HEK293T (cell line): Measurements from ENCODE around the gene PRKRIP1.

Experiments
- ARNT ChIP-seq: fragments of 450-650 bp; IDR thresholded peaks from 2 replicates; pipeline ENCODE4 v1.6.1; 2017; ENCODE audit warnings: mild to moderate bottlenecking
- BHLHE40 ChIP-seq: fragments of 450-650 bp; IDR thresholded peaks from 2 replicates; pipeline ENCODE4 v1.6.1; 2016; ENCODE audit warnings: mild to moderate bottlenecking, moderate library complexity, borderline replicate concordance
- ELF4 ChIP-seq: fragments of 450-650 bp; IDR thresholded peaks from 2 replicates; pipeline ENCODE4 v1.6.1; 2017; ENCODE audit warnings: antibody characterized with exemption
- FOXA1 ChIP-seq: fragments of 450-650 bp; IDR thresholded peaks from 2 replicates; pipeline ENCODE4 v1.6.1; 2016; ENCODE audit warnings: mild to moderate bottlenecking
- FOXM1 ChIP-seq: fragments of 450-650 bp; IDR thresholded peaks from 2 replicates; pipeline ENCODE4 v1.6.1; 2017; ENCODE audit warnings: mild to moderate bottlenecking, borderline replicate concordance
- LEF1 ChIP-seq: fragments of 450-650 bp; IDR thresholded peaks from 2 replicates; pipeline ENCODE4 v1.6.1; 2017; ENCODE audit warnings: mild to moderate bottlenecking, borderline replicate concordance
- SP1 ChIP-seq: fragments of 450-650 bp; IDR thresholded peaks from 2 replicates; pipeline ENCODE4 v1.6.1; 2017
- SUZ12 ChIP-seq: fragments of 450-650 bp; IDR thresholded peaks from 2 replicates; pipeline ENCODE4 v1.6.1; 2016; ENCODE audit warnings: mild to moderate bottlenecking
- TARDBP ChIP-seq: fragments of 450-650 bp; IDR thresholded peaks from 2 replicates; pipeline ENCODE4 v1.6.1; 2016
- TF ChIP-seq, protein P1 (sequence below): fragments of 450-650 bp; IDR thresholded peaks from 2 replicates; pipeline ENCODE4 v1.6.1; 2016

DNA sequence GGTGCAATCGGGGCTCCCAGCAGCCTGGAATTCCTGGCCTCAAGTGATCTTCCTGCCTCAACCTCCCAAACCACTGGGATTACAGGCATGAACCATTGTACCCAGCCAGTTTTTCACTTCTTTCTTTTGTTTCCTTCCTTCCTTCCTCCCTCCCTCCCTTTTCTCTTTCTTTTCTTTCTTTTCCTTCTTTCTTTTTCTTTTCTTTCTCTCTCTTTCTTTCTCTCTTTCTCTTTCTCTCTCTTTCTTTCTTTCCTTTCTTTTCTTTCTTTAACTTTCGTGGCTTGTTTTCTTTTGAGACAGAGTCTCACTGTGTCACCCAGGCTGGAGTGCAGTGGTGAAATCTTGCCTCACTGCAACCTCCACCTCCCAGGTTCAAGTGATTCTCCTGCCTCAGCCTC, 49.5 kb downstream of the PRKRIP1 start:
- TF ChIP-seq SUZ12: no peak
- no peak for TF ChIP-seq LEF1
- TF ChIP-seq FOXM1: no peak
- TF ChIP-seq BHLHE40: no peak
- TF ChIP-seq, protein P1, sequence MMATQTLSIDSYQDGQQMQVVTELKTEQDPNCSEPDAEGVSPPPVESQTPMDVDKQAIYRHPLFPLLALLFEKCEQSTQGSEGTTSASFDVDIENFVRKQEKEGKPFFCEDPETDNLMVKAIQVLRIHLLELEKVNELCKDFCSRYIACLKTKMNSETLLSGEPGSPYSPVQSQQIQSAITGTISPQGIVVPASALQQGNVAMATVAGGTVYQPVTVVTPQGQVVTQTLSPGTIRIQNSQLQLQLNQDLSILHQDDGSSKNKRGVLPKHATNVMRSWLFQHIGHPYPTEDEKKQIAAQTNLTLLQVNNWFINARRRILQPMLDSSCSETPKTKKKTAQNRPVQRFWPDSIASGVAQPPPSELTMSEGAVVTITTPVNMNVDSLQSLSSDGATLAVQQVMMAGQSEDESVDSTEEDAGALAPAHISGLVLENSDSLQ: no peak
- no peak for TF ChIP-seq SP1
- TF ChIP-seq ARNT: no peak
- no peak for TF ChIP-seq TARDBP
- no peak for TF ChIP-seq ELF4
- TF ChIP-seq FOXA1: no peak
